Fibroblast of pulmonary artery (primary cell): ENCODE measurements around the gene MYO5C.

ENCODE experiments used
- DNase-seq: peaks from one replicate; pipeline ENCODE4 v3.0.0-alpha.2; 2010; ENCODE audit warnings: low read depth
- H3K4me3 ChIP-seq: replicated peaks from 2 replicates; pipeline ENCODE4 v1.5.1; 2011; ENCODE audit warnings: low read depth, mild to moderate bottlenecking, control low read depth, low read length, moderate library complexity
- CTCF ChIP-seq: IDR thresholded peaks from 2 replicates; pipeline ENCODE4 v1.5.1; 2011; ENCODE audit warnings: mild to moderate bottlenecking, control low read depth, low read length, inconsistent platforms; ENCODE audit errors: missing control alignments

MYO5C gene

GRCh38 chr15:52284164-52284563 is 11.4 kb downstream of the MYO5C start:
- DNase-seq, result peak; percentile 15
- no peak for TF ChIP-seq CTCF
- H3K4me3 ChIP-seq, result no peak overlapping the region

GRCh38 chr15:52283281-52283680 is 12.3 kb downstream of the MYO5C start:
- TF ChIP-seq CTCF, result no peak
- H3K4me3 ChIP-seq, result no peak overlapping the region
- DNase-seq, result no peak

- no peak for TF ChIP-seq CTCF
- DNase-seq, result no peak
- no peak overlapping the region for H3K4me3 ChIP-seq
Observed at GRCh38 chr15:52282418-52282817, 13.2 kb downstream of the MYO5C start.

GRCh38 chr15:52281085-52282035 is 14.2 kb downstream of the MYO5C start:
- TF ChIP-seq CTCF, result no peak
- DNase-seq, result no peak

GRCh38 chr15:52280326-52281084 is 15.1 kb downstream of the MYO5C start:
- TF ChIP-seq CTCF, result no peak
- DNase-seq, result no peak

More at GRCh38 chr15:52281085-52282035, 14.2 kb downstream of the MYO5C start:
- no peak overlapping the region for H3K4me3 ChIP-seq

GRCh38 chr15:52278636-52279367 is 16.8 kb downstream of the MYO5C start:
- TF ChIP-seq CTCF, result no peak
- no peak overlapping the region for H3K4me3 ChIP-seq
- DNase-seq, result no peak

More at GRCh38 chr15:52280326-52281084, 15.1 kb downstream of the MYO5C start:
- H3K4me3 ChIP-seq, result no peak overlapping the region
